HepG2 (cell line): ENCODE results near the gene SMIM14. TPM values are rescaled to one million over a fixed set of nuclear protein-coding genes. Genes with fewer than 3 reads are reported as not detected.
A peak's percentile ranks its signal among the peaks of the same experiment; 100 is the strongest.

ENCODE experiments used
- ATAC-seq: fragments of 200-7000 bp; cut with Tn5 transposase; 3 replicates; pipeline ENCODE4 v1.9.1; 2020; ENCODE audit warnings: mild to moderate bottlenecking, moderate library complexity
- BruUV-seq: library from RNA; stranded (reverse); fragments of 400-500 nt; replicated peaks from 2 replicates; lab custom pipeline; 2021; lab: Mats Ljungman, UMichigan
- CTCF ChIA-PET: fragments of 300-600 bp; formaldehyde crosslinking; extraction: SDS; loops from one replicate; lab custom pipeline; 2021; ENCODE audit warnings: low total read pairs, inconsistent platforms, low intra/inter-chr PET ratio; lab: Yijun Ruan, JAX
- POLR2A ChIA-PET: fragments of 350-600 bp; sonication (Branson Sonifier 250); formaldehyde crosslinking; loops from one replicate; lab custom pipeline; 2020; ENCODE audit warnings: antibody characterized with exemption, inconsistent platforms; lab: Yijun Ruan, JAX
- DNase-seq: peaks from one replicate; pipeline ENCODE4 v3.0.0-alpha.2; 2015; ENCODE audit warnings: low spot score
- FAIRE-seq: peaks from 3 replicates; lab custom pipeline; 2011; peaks lifted over from hg19 to GRCh38; lab: Jason Lieb, UNC
- H2AFZ ChIP-seq: one replicate; pipeline ENCODE4 v1.6.1; 2011; ENCODE audit warnings: low read length, inconsistent platforms
- H3K27ac ChIP-seq: fragments of 300-600 bp; 3 replicates; pipeline ENCODE4 v1.8.0; 2011; ENCODE audit warnings: mixed run types, mild to moderate bottlenecking, mixed read lengths, low read length, inconsistent platforms; ENCODE audit not compliant: insufficient read depth; ENCODE audit errors: extremely low read length
- H3K27me3 ChIP-seq, 2 experiments: fragments of 200-600 bp in 1 of 2; 2 replicates in 1 of 2; 3 replicates in 1 of 2; pipeline versions ENCODE4 v1.6.0 to v1.8.0; 2011; ENCODE audit warnings: low read length in 2 of 2, mild to moderate bottlenecking in 2 of 2, moderate library complexity in 2 of 2, inconsistent platforms in 1 of 2; ENCODE audit not compliant: insufficient read depth in 2 of 2, control insufficient read depth in 1 of 2
- H3K36me3 ChIP-seq, 2 experiments: fragments of 200-600 bp in 1 of 2; replicated peaks in 1 of 2; 2 replicates in 1 of 2; 3 replicates in 1 of 2; pipeline versions ENCODE4 v1.5.1 to v1.8.0; 2011; ENCODE audit warnings: low read length in 2 of 2, inconsistent platforms in 1 of 2; ENCODE audit not compliant: insufficient read depth in 2 of 2, control insufficient read depth in 1 of 2
- H3K4me1 ChIP-seq: 2 replicates; pipeline ENCODE4 v1.5.1; 2012; ENCODE audit warnings: low read length, inconsistent platforms; ENCODE audit not compliant: insufficient read depth
- H3K4me2 ChIP-seq: 2 replicates; pipeline ENCODE4 v1.6.0; 2011; ENCODE audit warnings: low read depth, low read length, inconsistent platforms
- H3K4me3 ChIP-seq, 3 experiments: fragments of 200-600 bp in 1 of 3; sonication (generic), shearing (Covaris generic) in 1 of 3; replicated peaks in 1 of 3; 2 replicates each; pipeline ENCODE4 v1.5.1; 2011 to 2016; ENCODE audit warnings: low read length in 3 of 3, inconsistent platforms in 2 of 3, low read depth in 2 of 3, mild to moderate bottlenecking in 2 of 3, control low read depth in 1 of 3, mixed read lengths in 1 of 3; ENCODE audit not compliant: insufficient read depth in 1 of 3
- H3K79me2 ChIP-seq: one replicate; pipeline ENCODE4 v1.6.1; 2011; ENCODE audit warnings: low read length, inconsistent platforms; ENCODE audit not compliant: insufficient read depth
- H3K9ac ChIP-seq: 2 replicates; pipeline ENCODE4 v1.6.0; 2011; ENCODE audit warnings: mild to moderate bottlenecking, low read depth, low read length, inconsistent platforms; ENCODE audit not compliant: insufficient read depth
- H3K9me3 ChIP-seq: 2 replicates; pipeline ENCODE4 v1.5.1; 2012; ENCODE audit warnings: mild to moderate bottlenecking, low read length
- H4K20me1 ChIP-seq: 2 replicates; pipeline ENCODE4 v1.6.0; 2011; ENCODE audit warnings: inconsistent platforms, mild to moderate bottlenecking, low read length, moderate library complexity; ENCODE audit not compliant: insufficient read depth
- EHMT2 ChIP-seq: fragments of 200-600 bp; sonication (generic); IDR thresholded peaks from 2 replicates; pipeline ENCODE4 v1.7.0; 2017; ENCODE audit warnings: antibody characterized with exemption, low read depth, low read length, borderline replicate concordance
- FOXP1 ChIP-seq, 2 experiments: fragments of 450-650 bp in 1 of 2; IDR thresholded peaks; 2 replicates each; pipeline ENCODE4 v1.6.1; 2017 to 2018; ENCODE audit warnings: antibody characterized with exemption in 1 of 2
- HDAC1 ChIP-seq: sonication (generic); formaldehyde crosslinking; IDR thresholded peaks from 2 replicates; pipeline ENCODE4 v1.5.1; 2020; ENCODE audit warnings: mild to moderate bottlenecking, missing genetic modification reagents
- KDM5A ChIP-seq: fragments of 200-600 bp; sonication (generic); IDR thresholded peaks from 2 replicates; pipeline ENCODE4 v1.7.0; 2018; ENCODE audit warnings: antibody characterized with exemption, mild to moderate bottlenecking, low read length, borderline replicate concordance
- NCOA5 ChIP-seq: sonication (generic); formaldehyde crosslinking; IDR thresholded peaks from 2 replicates; pipeline ENCODE4 v1.4.0; 2020; ENCODE audit warnings: missing genetic modification reagents
- POLR2A ChIP-seq, 2 experiments: IDR thresholded peaks; 2 replicates each; pipeline ENCODE4 v1.6.1; 2011; ENCODE audit warnings: low read depth in 2 of 2, low read length in 2 of 2, mild to moderate bottlenecking in 1 of 2, moderate library complexity in 1 of 2; ENCODE audit not compliant: insufficient read depth in 1 of 2
- PRMT3 ChIP-seq: sonication (generic); formaldehyde crosslinking; IDR thresholded peaks from 2 replicates; pipeline ENCODE4 v1.8.1; 2022; ENCODE audit warnings: low read depth, mild to moderate bottlenecking, moderate library complexity, missing genetic modification reagents, borderline replicate concordance
- RFX3 ChIP-seq: IDR thresholded peaks from 2 replicates; pipeline ENCODE4 v1.6.1; 2016; ENCODE audit warnings: missing biosample characterization, missing genetic modification reagents
- SOX5 ChIP-seq: IDR thresholded peaks from 2 replicates; pipeline ENCODE4 v1.6.1; 2016; ENCODE audit warnings: borderline replicate concordance
- ZKSCAN1 ChIP-seq: fragments of 150-350 bp; IDR thresholded peaks from 2 replicates; pipeline ENCODE4 v1.6.1; 2014; ENCODE audit warnings: low read length
- ZNF7 ChIP-seq: IDR thresholded peaks from 2 replicates; pipeline ENCODE4 v1.6.1; 2016; ENCODE audit warnings: missing biosample characterization, missing genetic modification reagents
- WGBS: methylation state at CpG from one replicate; pipeline ENCODE4 v1.1.6; 2017; ENCODE audit warnings: low lambda C conversion rate; 5-methylcytosine and 5-hydroxymethylcytosine counted together
- in situ Hi-C: cut with HindIII; loops from 2 replicates; pipeline ENCODE4 v1.10.0; 2017; ENCODE audit warnings: low pct_unique_long_range_greater_than_20kb; ENCODE audit not compliant: extremely low pct_ligation_motif_present
- intact Hi-C: fragments of 100-400 bp; cut with micrococcal nuclease; formaldehyde crosslinking; loops from one replicate; pipeline ENCODE4 v1.10.0; 2022; ENCODE audit not compliant: unreplicated experiment
- polyA plus RNA-seq, 8 experiments: library from polyadenylated mRNA; depleted of rRNA in 3 of 8; stranded (reverse) in 7 of 8; unstranded in 1 of 8; fragments of >200 nt; fragmentation: Illumina TruSeq in 4 of 8; extraction: Trizol in 4 of 8; gene quantifications; 2 replicates each; pipeline versions ENCODE4 v1.2.1 to v1.2.3, GENCODE V29; 2011 to 2016; ENCODE audit warnings: low read depth in 4 of 8, missing spikeins in 1 of 8, mixed read lengths in 1 of 8; ENCODE audit not compliant: insufficient read depth in 1 of 8
- total RNA-seq, 5 experiments: library from RNA; depleted of rRNA; stranded (reverse); fragments of >200 nt; fragmentation: Illumina TruSeq; extraction: Trizol; gene quantifications; 2 replicates each; pipeline ENCODE4 v1.2.3, GENCODE V29; 2016; ENCODE audit warnings: low read depth in 1 of 5
- TF ChIP-seq, protein P1 (sequence below): sonication (generic); formaldehyde crosslinking; IDR thresholded peaks from 2 replicates; pipeline ENCODE4 v1.5.0; 2020; ENCODE audit warnings: missing genetic modification reagents
- TF ChIP-seq, protein P2 (sequence below): sonication (generic); formaldehyde crosslinking; IDR thresholded peaks from 2 replicates; pipeline ENCODE4 v1.8.0; 2022; ENCODE audit warnings: missing genetic modification reagents, mild to moderate bottlenecking, inconsistent platforms, borderline replicate concordance
- TF ChIP-seq, protein P3 (sequence below), 2 experiments: sonication (generic) in 1 of 2; formaldehyde crosslinking in 1 of 2; IDR thresholded peaks; 2 replicates each; pipeline versions ENCODE4 v1.4.0 to v1.6.1; 2016 to 2020; ENCODE audit warnings: borderline replicate concordance in 1 of 2, low read depth in 1 of 2, mild to moderate bottlenecking in 1 of 2, missing genetic modification reagents in 1 of 2

Gene SMIM14
- total and polyA plus RNA-seq, 2 of the 13 experiments (the other 11 are each of a cell fraction or from before 2014, with no cell fraction given): 16.3 to 28.1 TPM

DNA sequence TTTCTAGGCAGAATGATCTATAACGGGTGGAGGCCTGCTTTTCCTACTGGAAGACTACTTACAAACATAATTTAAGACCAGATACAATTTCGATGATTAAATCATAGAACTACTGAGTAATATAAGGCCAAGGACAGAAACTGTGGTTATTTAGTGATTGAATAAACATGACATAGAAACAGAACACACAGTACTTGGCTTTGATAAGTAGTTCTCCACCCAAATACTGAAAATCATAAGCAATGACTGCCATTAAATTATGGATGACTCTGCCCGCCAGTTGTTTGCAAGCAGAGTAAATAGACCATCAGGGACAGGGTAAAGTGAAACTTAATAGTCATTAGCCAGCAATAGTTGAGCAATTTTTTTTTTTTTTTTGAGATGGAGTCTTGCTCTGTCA lies 17.2 kb upstream of the SMIM14 start:
- Histone ChIP-seq H3K4me2 (no peak overlapping the region), H3K4me1 (peaks cover 15% of the 10 kb centered on the region), H3K9me3 (no peaks in the 10 kb centered on the region)
- CTCF ChIA-PET: no interaction called here
- in situ Hi-C loops: no loop called here
- TF ChIP-seq ZKSCAN1 (no peak), HDAC1 (CRISPR knock-in tag) (no peak), EHMT2 (no peak), PRMT3 (CRISPR knock-in tag) (no peak), POLR2A (IDR thresholded peaks at IDR 0.05; ENCODE audit: insufficient read depth in 1 of 2, low read depth in 2 of 2, low read length in 2 of 2) (no peak), FOXP1 (IDR thresholded peaks at IDR 0.05) (no peak), FOXP1 (CRISPR knock-in tag; IDR thresholded peaks at IDR 0.05) (no peak)
- TF ChIP-seq, protein P1, sequence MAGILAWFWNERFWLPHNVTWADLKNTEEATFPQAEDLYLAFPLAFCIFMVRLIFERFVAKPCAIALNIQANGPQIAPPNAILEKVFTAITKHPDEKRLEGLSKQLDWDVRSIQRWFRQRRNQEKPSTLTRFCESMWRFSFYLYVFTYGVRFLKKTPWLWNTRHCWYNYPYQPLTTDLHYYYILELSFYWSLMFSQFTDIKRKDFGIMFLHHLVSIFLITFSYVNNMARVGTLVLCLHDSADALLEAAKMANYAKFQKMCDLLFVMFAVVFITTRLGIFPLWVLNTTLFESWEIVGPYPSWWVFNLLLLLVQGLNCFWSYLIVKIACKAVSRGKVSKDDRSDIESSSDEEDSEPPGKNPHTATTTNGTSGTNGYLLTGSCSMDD (CRISPR knock-in tag): no peak
- TF ChIP-seq, all 625 proteins: peak for 0
- ATAC-seq (no peak), FAIRE-seq (no peak), DNase-seq (peak; percentile 17)
- no TSS peak for BruUV-seq
- Histone ChIP-seq H3K4me3 (no peak overlapping the region), H3K27ac (no peak overlapping the region), H4K20me1 (no peaks in the 10 kb centered on the region), H3K9ac (no peak overlapping the region), H3K36me3 (no peaks in the 10 kb centered on the region), H2AFZ (no peak overlapping the region), H3K79me2 (no peaks in the 10 kb centered on the region), H3K27me3 (no peaks in the 10 kb centered on the region)
- POLR2A ChIA-PET: no interaction called here
- intact Hi-C loops: loop anchor here (1.0 kb wide), 1 partner anchor 29 kb away; no protein-coding TSS in a partner anchor
- WGBS: 83% methylated on average over 3 of the region's 3 CpGs

DNA sequence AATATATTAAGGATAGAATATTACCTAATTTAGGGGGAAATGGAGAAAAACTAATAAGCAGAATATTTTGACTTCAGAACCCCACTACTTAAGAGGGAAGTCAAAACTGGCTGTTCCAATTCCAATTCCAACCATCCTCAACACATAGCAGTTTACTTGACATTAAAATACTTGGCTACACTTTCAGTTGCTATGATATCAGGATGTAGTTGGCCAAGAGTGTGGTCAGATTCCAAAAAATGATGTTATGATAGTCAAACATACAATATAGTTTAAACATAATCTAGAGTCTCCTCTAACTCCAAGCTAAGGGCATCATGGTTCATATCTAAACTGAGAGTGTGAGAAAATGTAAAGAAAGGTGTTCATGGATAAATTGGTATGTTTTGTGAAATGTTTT lies 16.5 kb upstream of the SMIM14 start:
- no peaks in the 10 kb centered on the region for H3K36me3 ChIP-seq
- ChIA-PET CTCF (no interaction called here), POLR2A (no interaction called here)
- BruUV-seq: no TSS peak
- no peak for FAIRE-seq
- H2AFZ ChIP-seq: no peak overlapping the region
- H3K4me1 ChIP-seq: peaks cover 21% of the 10 kb centered on the region
- no peaks in the 10 kb centered on the region for H3K9me3 ChIP-seq
- H3K4me2 ChIP-seq: no peak overlapping the region
- no peak overlapping the region for H3K27ac ChIP-seq
- no peaks in the 10 kb centered on the region for H4K20me1 ChIP-seq
- no peak overlapping the region for H3K4me3 ChIP-seq
- no peak overlapping the region for H3K9ac ChIP-seq
- no peaks in the 10 kb centered on the region for H3K27me3 ChIP-seq
- intact Hi-C loops (loop anchor here (1.0 kb wide), 1 partner anchor 28 kb away; no protein-coding TSS in a partner anchor), in situ Hi-C loops (no loop called here)
- DNase-seq: no peak
- no peak for ATAC-seq
- H3K79me2 ChIP-seq: no peaks in the 10 kb centered on the region
- TF ChIP-seq KDM5A (no peak), SOX5 (CRISPR knock-in tag) (no peak), RFX3 (CRISPR knock-in tag) (no peak), NCOA5 (CRISPR knock-in tag) (no peak), ZNF7 (no peak)
- TF ChIP-seq, protein P2, sequence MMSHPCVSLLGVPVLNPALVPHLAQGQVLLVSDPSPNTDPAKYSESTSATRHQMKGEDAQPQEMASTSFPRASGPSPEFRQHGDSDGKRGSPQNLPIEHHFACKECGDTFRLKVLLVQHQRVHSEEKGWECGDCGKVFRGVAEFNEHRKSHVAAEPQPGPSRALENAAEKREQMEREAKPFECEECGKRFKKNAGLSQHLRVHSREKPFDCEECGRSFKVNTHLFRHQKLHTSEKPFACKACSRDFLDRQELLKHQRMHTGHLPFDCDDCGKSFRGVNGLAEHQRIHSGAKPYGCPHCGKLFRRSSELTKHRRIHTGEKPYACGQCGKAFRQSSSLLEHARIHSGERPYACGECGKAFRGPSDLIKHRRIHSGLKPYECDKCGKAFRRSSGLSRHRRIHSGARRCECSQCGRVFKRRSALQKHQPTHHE (CRISPR knock-in tag): no peak
- TF ChIP-seq, protein P3, sequence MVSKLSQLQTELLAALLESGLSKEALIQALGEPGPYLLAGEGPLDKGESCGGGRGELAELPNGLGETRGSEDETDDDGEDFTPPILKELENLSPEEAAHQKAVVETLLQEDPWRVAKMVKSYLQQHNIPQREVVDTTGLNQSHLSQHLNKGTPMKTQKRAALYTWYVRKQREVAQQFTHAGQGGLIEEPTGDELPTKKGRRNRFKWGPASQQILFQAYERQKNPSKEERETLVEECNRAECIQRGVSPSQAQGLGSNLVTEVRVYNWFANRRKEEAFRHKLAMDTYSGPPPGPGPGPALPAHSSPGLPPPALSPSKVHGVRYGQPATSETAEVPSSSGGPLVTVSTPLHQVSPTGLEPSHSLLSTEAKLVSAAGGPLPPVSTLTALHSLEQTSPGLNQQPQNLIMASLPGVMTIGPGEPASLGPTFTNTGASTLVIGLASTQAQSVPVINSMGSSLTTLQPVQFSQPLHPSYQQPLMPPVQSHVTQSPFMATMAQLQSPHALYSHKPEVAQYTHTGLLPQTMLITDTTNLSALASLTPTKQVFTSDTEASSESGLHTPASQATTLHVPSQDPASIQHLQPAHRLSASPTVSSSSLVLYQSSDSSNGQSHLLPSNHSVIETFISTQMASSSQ (IDR thresholded peaks at IDR 0.05; ENCODE audit: low read depth): no peak
- TF ChIP-seq, protein P3 (CRISPR knock-in tag; IDR thresholded peaks at IDR 0.05; ENCODE audit: borderline replicate concordance): no peak
